ENCODE data around the gene PGA5.

DNA sequence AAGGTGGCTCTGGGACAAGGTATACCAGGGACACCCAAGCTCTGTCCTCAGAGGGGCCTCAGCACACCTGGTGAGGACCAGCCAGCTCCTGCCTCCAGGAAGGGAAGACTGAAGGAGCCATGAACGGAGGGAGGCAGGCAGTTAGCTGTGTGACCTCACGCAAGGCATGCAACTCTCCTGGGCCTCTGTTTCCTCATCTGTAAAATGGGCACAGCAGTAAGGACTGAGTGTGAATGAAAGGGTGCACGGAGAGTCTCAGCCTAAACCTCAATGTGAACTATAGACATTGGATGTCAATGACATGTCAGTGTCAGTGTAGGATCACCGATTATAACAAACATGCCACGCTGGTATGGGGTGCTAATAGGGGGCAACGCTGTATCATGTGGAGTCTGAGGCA lies 18.4 kb downstream of the PGA5 start:
- no peak for TF ChIP-seq EZH2 (IDR thresholded peaks at IDR 0.05; ENCODE audit: low read length)
- TF ChIP-seq, protein P1, sequence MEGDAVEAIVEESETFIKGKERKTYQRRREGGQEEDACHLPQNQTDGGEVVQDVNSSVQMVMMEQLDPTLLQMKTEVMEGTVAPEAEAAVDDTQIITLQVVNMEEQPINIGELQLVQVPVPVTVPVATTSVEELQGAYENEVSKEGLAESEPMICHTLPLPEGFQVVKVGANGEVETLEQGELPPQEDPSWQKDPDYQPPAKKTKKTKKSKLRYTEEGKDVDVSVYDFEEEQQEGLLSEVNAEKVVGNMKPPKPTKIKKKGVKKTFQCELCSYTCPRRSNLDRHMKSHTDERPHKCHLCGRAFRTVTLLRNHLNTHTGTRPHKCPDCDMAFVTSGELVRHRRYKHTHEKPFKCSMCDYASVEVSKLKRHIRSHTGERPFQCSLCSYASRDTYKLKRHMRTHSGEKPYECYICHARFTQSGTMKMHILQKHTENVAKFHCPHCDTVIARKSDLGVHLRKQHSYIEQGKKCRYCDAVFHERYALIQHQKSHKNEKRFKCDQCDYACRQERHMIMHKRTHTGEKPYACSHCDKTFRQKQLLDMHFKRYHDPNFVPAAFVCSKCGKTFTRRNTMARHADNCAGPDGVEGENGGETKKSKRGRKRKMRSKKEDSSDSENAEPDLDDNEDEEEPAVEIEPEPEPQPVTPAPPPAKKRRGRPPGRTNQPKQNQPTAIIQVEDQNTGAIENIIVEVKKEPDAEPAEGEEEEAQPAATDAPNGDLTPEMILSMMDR (optimal IDR thresholded peaks at IDR 0.05 in 1 of 3, IDR thresholded peaks at IDR 0.05 in 1 of 3, conservative IDR thresholded peaks at IDR 0.05 in 1 of 3; ENCODE audit: extremely low read depth in 1 of 3, insufficient read depth in 2 of 3, low read length in 3 of 3): no peak
